T1000 (cell line): ENCODE results near the gene SYNPO2.
A peak's percentile ranks its signal among the peaks of the same experiment; 100 is the strongest.

ENCODE experiments used
- DNase-seq: peaks from one replicate; lab custom pipeline; 2025; ENCODE audit warnings: mixed read lengths; lab: John Stamatoyannopoulos, UW

Gene SYNPO2, protein sequence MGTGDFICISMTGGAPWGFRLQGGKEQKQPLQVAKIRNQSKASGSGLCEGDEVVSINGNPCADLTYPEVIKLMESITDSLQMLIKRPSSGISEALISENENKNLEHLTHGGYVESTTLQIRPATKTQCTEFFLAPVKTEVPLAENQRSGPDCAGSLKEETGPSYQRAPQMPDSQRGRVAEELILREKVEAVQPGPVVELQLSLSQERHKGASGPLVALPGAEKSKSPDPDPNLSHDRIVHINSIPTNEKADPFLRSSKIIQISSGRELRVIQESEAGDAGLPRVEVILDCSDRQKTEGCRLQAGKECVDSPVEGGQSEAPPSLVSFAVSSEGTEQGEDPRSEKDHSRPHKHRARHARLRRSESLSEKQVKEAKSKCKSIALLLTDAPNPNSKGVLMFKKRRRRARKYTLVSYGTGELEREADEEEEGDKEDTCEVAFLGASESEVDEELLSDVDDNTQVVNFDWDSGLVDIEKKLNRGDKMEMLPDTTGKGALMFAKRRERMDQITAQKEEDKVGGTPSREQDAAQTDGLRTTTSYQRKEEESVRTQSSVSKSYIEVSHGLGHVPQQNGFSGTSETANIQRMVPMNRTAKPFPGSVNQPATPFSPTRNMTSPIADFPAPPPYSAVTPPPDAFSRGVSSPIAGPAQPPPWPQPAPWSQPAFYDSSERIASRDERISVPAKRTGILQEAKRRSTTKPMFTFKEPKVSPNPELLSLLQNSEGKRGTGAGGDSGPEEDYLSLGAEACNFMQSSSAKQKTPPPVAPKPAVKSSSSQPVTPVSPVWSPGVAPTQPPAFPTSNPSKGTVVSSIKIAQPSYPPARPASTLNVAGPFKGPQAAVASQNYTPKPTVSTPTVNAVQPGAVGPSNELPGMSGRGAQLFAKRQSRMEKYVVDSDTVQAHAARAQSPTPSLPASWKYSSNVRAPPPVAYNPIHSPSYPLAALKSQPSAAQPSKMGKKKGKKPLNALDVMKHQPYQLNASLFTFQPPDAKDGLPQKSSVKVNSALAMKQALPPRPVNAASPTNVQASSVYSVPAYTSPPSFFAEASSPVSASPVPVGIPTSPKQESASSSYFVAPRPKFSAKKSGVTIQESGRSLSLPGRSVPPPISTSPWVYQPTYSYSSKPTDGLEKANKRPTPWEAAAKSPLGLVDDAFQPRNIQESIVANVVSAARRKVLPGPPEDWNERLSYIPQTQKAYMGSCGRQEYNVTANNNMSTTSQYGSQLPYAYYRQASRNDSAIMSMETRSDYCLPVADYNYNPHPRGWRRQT

DNA sequence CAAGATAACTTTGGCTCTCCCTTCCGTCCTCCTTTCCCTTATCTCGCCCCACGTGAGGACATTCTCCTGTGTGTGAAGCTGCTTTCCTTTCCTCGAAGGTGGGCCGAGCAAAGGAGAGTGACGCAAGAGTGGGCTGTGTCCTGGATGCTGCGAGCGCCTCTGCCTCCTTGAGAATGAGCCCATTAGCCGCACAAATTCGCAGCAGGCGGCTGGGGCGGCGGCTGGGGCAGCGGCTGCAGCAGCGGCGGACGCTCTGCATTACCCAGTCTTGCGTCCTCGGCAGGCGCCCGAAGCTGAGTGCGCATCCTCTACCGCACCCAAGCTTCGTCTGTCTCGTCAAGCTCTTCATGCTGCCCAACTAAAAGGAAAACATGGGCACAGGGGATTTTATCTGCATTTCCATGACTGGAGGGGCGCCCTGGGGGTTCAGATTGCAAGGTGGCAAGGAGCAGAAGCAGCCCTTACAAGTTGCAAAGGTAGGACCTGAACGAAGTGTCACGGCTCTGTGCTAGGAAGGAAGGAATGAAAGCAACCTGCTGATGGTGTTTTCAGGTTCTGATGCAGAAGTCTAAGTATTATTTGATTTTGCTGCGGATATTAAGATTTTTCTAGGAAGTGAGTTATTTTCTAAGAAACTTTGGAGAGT lies at the start of gene SYNPO2:
Gene SYNPO2 (plus strand): TSS at position 189 of the 646 bp plus-strand sequence. CDS start 183 bp downstream, at position 372.
- DNase-seq = peak; percentile 42

DNA sequence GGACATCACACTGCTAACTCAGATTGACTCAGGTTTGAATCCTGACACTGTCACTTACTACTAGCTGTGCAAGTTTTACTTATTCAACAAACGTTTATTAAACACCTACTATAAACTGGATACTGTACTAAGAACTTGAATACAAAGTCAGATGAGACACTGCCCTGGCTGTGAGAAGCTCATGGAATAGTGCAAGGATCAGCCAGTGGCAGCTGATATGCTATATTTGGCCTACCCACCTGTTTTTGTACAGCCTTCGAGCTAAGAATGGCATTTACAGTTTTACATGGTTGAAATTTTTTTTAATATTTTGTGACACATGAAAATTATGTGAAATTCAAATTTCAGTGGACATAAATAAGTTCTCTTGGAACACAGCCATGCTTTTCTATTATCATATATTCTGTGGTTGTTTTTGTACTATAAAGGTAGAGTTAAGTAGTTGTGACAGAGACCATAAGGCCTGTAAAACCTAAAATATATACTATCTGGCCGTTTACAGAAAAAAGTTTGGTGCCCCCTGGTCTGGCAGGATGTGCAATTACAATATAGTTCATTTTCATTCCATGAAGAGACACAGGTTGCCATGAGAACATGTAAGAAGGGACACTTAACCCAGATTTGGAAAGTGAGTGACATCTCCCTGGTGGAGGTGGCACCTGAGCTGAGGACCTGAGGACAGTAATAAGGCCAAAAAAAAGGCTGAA lies 49.3 kb upstream of the SYNPO2 start:
- no peak for DNase-seq

DNA sequence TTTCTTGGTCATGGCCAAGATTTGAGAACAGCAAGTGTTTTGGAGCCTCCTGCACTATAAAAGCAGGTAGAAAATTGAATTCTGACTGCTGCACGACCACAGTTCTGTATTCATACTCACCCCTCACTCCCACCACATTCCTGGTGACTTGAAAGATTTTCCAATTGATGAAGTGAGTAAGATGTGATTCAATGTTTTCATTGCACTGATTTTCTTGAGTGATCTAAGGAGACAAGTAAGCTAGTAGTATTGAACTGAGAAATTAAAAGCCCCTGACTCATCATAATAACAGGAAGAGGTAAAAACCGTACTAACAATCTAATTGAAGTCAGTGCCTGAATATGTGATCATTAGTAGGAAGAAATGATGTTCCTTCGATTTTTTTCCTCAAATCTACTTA lies 46.6 kb upstream of the SYNPO2 start:
- DNase-seq = no peak

DNA sequence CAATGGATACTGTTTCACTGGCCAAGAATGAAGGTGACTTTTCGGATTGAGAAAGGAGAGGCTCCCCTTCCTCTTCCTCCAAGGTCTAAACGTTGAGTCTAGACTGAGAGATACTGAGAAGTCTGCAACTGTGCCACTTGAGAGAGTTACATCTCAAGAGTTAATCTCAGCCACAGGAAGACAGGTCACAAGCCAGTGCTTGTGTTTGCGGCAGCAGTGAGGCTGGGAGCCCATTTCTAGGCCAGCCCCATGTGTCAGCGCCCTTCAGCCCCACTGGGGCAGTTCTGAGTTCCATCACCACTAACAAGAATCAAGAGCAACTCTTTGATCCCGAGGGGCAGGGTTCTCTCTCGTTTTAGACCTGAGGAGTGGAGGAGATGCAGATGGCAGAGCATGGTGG lies 45.4 kb upstream of the SYNPO2 start:
- DNase-seq = no peak

DNA sequence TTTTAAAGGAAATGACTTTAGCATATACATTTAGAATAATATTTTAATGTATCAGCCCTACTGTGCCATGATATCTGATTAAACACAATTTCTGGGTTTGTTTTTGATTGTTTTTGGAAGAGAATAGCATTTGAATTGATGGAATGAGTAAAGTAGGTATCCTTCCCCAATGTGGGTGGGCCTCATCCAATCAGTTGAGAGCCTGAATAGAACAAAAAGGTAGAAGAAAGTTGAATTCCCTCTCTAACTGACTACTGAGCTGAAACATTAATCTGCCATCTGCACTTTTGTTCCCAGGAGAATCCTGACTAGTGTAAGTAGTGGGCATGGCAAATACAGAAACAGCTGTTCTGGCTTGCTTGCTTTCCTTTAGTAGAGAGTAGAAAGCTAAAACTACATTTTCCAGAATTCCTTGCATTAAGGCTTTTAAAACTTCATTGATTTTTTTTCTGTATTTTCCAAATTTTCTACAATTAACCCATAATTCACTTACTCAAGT lies 43.1 kb upstream of the SYNPO2 start:
- no peak for DNase-seq

DNA sequence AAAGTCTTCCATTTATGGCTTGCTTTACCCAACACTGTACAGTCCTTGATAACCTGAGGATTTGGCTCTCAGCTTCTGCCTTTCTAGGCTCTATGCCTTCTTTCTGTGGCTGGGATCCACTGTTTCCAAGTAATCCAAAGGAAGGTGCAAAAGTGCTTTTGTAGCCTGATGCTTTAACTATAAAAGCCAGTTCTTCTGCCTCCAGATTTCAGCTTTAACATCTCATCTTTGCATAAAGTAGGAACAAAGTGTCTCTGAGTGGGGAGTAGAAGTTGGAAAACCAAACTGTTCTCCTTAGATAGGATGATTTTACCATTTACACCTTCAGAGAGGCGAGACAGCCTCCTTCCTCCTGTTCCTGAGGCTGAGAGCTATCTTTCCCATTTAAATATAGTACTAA lies 41.7 kb upstream of the SYNPO2 start:
- DNase-seq = no peak

DNA sequence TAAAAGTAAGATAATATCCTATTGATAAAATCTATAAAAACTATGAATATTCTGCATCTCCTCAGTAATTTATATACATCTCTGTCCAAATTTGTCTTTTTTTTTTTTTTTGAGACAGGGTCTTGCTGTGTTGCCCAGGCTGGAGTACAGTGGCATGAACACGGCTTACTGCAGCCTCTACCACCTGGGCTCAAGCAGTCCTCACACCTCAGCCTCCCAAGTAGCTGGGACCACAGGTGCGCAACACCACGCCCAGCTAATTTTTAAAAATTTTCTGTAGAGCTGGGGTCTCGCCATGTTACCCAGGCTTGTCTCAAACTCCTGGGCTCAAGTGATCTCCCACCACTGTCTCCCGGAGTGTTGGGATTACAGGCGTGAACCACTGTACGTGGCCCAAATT lies 40.4 kb upstream of the SYNPO2 start:
- no peak for DNase-seq

DNA sequence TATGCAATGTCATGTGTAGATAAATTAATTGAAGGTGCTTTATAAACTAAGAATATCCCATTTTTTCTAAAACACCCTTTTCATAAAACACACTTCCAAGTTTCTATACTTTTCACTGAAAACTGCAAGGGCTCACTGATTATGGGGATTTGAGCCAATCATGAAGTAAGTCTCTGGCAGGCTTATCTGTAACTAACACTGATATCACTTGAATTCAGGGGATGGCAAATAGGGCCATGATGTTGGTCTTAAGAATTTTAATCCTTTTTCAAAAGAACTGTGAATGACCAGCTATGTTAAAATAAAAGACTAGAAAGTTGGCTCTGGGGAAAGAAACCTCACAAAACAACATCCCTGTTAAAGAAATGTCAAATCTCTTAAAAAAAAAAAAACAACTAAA lies 39.8 kb upstream of the SYNPO2 start:
- no peak for DNase-seq

DNA sequence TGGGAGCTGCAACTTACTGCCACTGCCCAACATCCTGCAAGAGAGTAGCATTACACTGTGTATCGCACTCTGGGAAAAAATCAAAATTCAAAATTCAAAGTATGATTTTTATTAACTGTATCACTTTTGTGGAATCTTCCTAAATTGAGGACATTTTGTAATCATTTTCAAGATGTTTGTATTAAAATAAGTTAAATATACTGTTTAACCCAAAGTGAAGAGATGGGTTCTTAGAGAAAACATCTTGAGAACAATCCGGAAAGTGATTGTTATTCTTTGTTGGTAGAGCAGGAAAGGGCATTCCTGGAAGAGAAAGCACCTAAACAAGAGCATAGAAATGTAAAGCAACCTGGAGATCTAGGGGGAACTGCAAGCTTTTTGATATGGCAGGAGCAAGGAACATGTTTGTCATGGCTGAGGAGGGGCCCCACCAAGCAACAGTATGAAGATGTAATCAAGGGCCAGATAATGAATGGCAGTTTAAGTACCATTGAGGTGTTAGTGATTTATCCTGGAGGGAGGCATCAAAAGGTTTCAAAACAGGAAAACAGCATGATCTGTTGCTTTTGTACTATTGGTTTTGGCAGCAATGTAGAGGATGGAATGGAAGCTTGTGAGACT lies 38.7 kb upstream of the SYNPO2 start:
- no peak for DNase-seq

DNA sequence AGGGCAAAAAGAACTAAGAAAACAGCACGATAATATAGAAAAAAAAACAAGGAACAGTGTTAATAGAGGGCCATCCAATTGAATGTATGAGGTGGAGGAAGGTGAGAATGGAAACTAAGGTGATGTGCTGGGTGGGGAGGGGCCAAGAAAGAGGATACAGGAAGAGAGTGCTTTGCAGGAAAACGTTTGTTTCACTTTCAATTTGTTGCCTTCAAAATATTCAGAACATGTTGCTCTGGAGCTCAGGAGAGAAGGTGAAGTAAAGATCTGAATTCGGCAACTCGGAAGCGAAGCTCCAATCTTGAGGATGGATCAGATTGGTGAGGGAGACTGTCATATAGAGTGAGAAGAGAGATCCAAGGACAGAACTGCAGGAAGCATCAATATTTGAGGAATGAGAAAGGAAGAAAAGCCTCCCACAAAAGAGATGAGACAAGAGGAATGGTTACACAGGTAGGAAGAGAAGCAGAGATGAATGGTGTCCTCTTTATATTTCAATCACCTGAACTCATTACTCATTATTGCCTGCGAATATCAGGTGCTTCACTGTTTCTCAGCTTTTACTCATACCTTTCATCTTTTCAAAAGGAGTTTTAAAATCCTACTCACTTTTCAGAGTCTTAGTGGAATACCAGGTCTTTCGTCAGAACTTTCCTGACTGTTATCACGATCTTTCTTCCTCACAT lies 38.0 kb upstream of the SYNPO2 start:
- DNase-seq = no peak

DNA sequence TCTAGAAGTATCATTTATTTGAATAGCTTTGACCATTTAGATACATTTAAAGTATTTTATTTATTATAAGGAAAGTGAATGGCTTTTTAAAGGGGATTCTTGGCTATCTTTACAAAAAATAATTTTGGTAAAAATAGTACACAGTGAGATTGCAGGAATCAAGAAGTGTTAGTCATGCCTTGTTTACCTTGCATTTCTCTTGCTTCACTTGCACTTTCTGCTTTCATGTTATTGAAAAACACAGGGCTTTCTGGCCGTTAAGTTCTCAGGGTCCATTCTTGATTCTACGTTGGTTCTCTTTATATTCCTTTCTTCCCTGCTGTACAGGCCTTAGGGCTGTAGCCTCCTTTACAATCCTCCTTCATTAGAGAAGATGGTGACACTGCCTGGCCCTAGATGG lies 30.9 kb upstream of the SYNPO2 start:
- DNase-seq = no peak

DNA sequence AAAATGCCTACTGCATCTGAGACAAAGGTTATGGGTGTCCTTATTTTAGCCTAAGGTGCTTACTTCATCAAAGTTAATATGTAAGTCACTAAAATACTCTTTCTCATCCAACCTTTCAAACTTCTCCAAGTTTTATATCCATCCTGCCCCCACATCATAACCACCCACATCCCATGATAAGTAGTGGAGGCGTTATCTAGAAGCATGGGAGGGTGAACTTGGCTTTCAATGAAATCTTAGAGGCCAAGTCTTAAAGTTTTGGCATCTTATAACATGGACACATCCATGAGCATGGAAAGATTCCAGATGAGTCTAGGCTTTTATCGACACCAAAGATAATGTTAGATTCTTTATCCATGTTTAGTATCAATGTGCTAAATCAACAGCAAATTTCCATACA lies 29.9 kb upstream of the SYNPO2 start:
- no peak for DNase-seq

DNA sequence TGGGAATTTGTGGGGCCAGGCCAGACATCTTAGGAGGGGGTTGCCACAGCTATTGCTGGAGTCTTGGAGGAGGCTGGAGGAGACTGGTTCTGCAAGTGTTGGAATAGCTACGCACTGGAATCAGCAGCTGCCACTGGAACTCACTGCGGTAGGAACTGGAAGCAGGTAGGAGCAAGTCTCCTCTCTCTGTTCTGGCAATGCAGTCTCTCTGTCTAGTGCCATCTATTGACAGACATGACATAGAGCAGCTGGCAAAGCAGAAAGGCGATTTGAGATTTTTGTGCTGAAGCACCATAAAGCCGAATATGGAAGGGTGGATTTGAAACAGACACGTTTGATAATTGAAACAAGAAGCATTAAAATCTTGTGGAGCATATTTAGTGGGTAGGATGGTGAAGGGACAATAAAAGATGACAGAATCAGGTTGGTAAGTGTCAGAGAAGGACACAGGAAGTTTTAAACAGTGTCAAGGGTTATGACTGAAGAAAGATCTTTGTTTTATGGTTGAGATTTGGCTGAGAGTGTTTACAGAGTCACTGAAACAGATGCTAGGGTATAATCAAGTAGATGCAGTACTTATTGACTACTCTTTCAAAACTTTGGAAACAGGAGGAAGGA lies 23.5 kb upstream of the SYNPO2 start:
- DNase-seq = no peak

DNA sequence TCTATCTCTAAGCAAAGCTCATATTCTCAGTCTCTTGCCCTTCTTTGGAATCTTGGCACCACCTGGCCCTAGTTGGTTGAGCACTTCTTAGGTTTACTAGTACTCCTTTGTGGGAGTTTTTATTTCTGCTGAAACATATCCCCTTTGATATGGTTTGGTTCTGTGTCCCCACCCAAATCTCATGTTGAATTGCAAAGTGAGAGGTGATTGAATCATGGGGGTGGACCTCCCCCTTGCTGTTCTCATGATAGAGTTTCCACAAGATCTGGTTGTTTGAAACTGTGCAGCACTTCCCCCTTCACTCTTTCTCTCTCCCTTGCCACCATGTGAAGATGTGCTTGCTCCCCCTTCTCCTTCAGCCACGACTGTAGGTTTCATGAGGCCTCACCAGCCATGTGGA lies 22.2 kb upstream of the SYNPO2 start:
- no peak for DNase-seq

DNA sequence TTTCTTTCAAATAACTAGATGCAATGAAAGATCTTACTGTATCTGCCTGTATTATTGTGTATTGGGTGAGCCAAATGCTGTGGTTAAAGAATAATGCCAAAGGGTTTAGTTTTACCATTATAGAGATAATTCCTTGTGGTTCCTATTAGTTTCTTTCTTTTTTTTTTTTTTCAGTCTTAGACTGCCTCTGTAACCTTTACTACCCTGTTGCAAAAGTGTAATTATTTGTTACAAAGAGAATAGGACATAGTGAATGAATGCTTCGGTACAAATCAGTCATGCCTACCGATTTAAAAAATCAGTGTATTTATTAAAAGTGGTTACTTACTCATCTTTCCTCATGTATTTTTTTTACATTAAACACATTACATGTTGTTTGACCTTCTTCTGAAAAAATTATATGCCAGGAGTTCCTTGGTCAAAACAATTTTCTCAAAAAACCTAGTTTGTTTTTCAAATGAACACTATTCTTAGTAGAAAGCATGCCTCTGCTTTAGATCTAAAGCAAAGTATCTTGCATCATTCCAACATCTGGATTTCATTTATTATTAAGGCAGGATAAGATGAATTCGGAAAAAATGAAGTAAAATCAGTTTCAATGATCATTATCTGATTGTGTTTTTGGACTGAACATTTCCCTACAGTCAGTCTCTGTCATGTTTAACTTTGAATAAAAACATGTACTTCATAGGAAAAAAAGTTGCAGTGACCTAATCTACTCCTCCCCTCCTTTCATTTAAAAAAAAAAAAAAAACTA lies 21.2 kb upstream of the SYNPO2 start:
- DNase-seq = no peak

DNA sequence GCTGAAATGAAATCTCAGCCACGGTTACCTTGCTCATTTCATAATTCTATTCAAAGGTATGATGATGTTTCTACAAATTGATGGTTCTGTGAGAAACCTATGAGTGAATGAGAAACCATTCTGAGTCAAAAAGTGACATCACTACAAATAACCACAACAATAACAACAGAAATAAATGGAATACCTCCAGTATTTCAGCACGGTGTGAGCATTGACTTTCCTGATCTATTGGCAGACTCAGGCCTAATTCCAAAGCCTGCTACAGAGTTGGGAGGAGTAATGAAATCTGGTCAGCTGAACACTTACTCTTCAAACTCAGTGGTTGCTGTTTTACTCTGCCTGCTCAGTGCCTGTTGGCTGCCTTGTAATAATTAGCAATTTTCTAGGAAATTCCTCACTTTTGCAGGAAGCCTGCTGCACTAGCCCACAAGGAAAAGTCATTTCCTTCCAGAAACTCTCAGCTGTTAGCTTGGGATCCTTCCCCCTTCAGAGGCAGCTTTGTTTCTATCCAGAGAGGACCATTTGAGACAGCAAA lies 18.8 kb upstream of the SYNPO2 start:
- no peak for DNase-seq

DNA sequence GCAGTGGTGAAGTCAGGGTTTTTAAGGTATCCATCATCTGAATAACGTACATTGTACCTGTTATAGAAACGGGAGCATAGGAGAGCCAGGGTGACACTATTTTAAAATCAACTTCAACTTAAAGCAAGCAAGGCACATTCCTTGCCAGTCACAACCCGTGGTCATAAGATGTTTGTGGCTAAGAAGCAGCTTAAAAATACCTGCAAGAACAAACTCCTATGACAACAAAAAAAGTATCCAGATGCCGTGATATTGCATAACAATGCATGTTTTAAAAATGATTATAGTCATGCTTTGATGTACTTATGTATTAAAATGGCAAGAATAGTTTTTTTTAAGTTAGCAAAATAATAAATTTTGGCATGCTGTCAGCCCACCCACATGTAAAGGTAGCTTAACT lies 16.5 kb upstream of the SYNPO2 start:
- no peak for DNase-seq

DNA sequence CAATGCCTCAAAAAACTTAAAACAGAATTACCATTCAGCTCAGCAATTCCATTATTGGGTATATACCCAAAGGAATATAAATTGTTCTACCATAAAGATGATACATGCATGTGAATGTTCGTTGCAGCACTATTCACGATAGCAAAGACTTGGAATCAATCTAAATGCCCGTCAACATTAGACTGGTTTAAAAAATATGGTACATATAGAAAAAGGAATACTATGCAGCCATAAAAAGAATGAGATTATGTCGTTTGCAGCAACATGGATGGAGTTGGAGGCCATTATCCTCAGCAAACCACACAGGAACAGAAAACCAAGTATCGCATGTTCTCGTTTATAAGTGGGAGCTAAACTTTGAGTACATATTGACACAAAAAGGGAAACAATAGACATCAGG lies 10.9 kb upstream of the SYNPO2 start:
- DNase-seq = no peak
